Epithelial cell of proximal tubule (primary cell): ENCODE results near the gene GLT1D1. TPM values are rescaled to one million over a fixed set of nuclear protein-coding genes. Genes with fewer than 3 reads are reported as not detected.

ENCODE experiments used
- DNase-seq: peaks from one replicate; pipeline ENCODE4 v3.0.0-alpha.2; 2011; ENCODE audit warnings: low read depth
- H3K4me3 ChIP-seq: 2 replicates; pipeline ENCODE4 v1.5.1; 2011; ENCODE audit warnings: low read depth, mild to moderate bottlenecking, low read length
- CTCF ChIP-seq: conservative IDR thresholded peaks from 2 replicates; pipeline ENCODE4 v1.5.1; 2012; ENCODE audit warnings: low read depth, mild to moderate bottlenecking, low read length
- total RNA-seq: library from RNA; depleted of rRNA; stranded (reverse); fragments of >200 nt; gene quantifications from 2 replicates; pipeline ENCODE4 v1.2.3, GENCODE V29; 2015

Gene GLT1D1
- total RNA-seq, 1 donor from 2014 or later: 0.46 TPM

- no peak for DNase-seq
- H3K4me3 ChIP-seq: no peak overlapping the region
- TF ChIP-seq CTCF: no peak
These were observed 142.3 kb downstream of the GLT1D1 start for GRCh38 chr12:128995619-128996018.

- no peak for DNase-seq
- no peak for TF ChIP-seq CTCF
These were observed 148.5 kb downstream of the GLT1D1 start for GRCh38 chr12:129001826-129002225.

DNA sequence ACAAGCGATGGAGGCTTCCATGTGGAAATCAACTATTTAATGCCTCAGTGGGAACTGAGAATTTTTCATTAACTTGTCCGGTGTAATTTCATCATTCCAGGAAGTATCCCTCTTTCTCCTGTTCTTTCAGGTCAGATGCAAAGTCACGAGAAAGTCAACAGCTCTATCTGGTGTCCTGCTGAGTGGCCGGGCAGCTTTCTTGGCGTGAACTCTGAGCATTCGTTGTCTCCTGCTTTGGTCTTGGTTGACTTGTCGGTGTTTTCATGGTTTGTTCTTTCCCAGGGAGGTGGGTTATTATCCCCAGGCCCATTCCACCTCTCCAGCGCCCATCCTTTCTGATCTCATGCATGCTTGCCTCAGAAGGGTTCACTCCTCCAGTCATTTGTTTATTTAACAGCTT lies 149.1 kb downstream of the GLT1D1 start:
- TF ChIP-seq CTCF: no peak
- DNase-seq: no peak
- H3K4me3 ChIP-seq: no peak overlapping the region

More at GRCh38 chr12:129001826-129002225, 148.5 kb downstream of the GLT1D1 start:
- no peak overlapping the region for H3K4me3 ChIP-seq

- TF ChIP-seq CTCF: no peak
- DNase-seq: no peak
- no peak overlapping the region for H3K4me3 ChIP-seq
These were observed 152.1 kb downstream of the GLT1D1 start for GRCh38 chr12:129005416-129005815.

- DNase-seq: no peak
These were observed 152.6 kb downstream of the GLT1D1 start for GRCh38 chr12:129005829-129006228.

GRCh38 chr12:129009833-129010622 lies 156.8 kb downstream of the GLT1D1 start:
- DNase-seq: no peak
- TF ChIP-seq CTCF: no peak
- no peak overlapping the region for H3K4me3 ChIP-seq

More at GRCh38 chr12:129005829-129006228, 152.6 kb downstream of the GLT1D1 start:
- no peak for TF ChIP-seq CTCF
- no peak overlapping the region for H3K4me3 ChIP-seq

DNA sequence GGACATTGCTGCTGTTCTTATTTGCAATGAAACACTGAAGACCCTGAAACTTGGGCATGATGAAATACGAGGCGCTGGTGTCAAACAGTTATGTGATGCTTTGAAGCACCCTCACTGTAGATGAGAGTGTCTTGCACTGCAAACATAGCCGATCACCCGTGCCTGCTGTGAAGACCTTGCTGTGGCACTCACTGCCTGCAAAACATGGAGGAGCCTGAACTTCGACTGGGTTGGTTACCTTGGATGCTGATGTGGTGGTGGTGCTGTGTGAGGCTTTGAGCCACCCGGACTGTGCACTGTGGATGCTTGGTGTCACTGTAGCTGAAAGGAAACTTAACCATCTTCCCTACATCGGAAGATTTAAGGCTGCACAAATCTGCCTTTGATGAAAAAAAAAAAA lies 162.9 kb downstream of the GLT1D1 start:
- no peak overlapping the region for H3K4me3 ChIP-seq
- DNase-seq: no peak
- TF ChIP-seq CTCF: no peak
